ENCODE measurements around the gene SLC27A5.

DNA sequence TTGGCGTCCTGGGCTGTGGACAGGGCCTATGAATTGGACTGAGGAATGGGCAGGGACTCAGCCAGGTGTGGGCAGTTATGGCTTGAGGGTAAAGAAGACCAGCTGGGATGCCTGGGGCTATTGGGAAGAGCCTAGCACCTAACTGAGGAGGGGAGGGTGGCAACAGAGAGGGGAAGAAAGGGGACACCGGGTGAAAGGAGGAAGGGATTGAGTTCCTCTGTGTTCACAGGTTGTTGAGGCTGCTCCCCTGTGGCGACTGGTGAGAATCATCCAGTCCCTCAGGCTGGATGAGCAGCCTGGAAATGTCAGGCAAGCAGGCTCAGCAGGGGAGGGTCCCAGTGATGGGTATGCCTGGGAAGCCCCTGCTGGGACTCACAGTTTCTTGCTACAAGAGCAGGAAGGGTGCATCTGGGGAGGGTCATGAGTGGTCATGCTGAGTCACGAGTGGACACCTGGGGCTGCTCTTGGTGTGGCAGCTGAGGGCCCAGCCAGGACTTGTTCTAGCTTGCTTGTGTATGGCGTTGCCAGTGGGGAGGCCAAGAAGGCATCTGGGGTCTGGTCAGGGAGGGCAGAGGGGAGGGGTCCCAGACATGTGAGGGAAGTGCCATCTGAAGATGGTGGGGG is 43.5 kb downstream of the SLC27A5 start:
- TF ChIP-seq, protein P1, sequence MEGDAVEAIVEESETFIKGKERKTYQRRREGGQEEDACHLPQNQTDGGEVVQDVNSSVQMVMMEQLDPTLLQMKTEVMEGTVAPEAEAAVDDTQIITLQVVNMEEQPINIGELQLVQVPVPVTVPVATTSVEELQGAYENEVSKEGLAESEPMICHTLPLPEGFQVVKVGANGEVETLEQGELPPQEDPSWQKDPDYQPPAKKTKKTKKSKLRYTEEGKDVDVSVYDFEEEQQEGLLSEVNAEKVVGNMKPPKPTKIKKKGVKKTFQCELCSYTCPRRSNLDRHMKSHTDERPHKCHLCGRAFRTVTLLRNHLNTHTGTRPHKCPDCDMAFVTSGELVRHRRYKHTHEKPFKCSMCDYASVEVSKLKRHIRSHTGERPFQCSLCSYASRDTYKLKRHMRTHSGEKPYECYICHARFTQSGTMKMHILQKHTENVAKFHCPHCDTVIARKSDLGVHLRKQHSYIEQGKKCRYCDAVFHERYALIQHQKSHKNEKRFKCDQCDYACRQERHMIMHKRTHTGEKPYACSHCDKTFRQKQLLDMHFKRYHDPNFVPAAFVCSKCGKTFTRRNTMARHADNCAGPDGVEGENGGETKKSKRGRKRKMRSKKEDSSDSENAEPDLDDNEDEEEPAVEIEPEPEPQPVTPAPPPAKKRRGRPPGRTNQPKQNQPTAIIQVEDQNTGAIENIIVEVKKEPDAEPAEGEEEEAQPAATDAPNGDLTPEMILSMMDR (IDR thresholded peaks at IDR 0.05), result no peak
- TF ChIP-seq EP300 (IDR thresholded peaks at IDR 0.05), result no peak
- no peak for TF ChIP-seq CHD2 (IDR thresholded peaks at IDR 0.05; ENCODE audit: low read length, partially characterized antibody)
- no peak for TF ChIP-seq MYC (IDR thresholded peaks at IDR 0.05; ENCODE audit: borderline replicate concordance, low read length)
- no peak for TF ChIP-seq KDM5A (IDR thresholded peaks at IDR 0.05)

Measured in A549 (cell line).